Common myeloid progenitor, CD34-positive (primary cell): Measurements from ENCODE around the gene EIF2B2.

Experiments used
- CTCF ChIA-PET: fragments of 350-600 bp; sonication (Branson Sonifier 250); formaldehyde crosslinking; loops from one replicate; lab custom pipeline; 2021; ENCODE audit warnings: antibody characterized with exemption; lab: Charles Lee
- POLR2A ChIA-PET: fragments of 350-600 bp; sonication (Branson Sonifier 250); formaldehyde crosslinking; loops from one replicate; lab custom pipeline; 2021; ENCODE audit warnings: antibody characterized with exemption; lab: Charles Lee
- DNase-seq, 3 donors: peaks; one replicate each; pipeline versions ENCODE4 v3.0.0 to v3.0.0-alpha.2; 2013
- H3K27ac ChIP-seq, 2 experiments: 1 replicate in 1 of 2; 2 replicates in 1 of 2; pipeline ENCODE4 v1.7.0; 2013; ENCODE audit warnings: inconsistent platforms in 2 of 2, low read length in 2 of 2, mild to moderate bottlenecking in 2 of 2, low read depth in 1 of 2, moderate library complexity in 1 of 2; ENCODE audit not compliant: severe bottlenecking in 2 of 2, insufficient read depth in 1 of 2, poor library complexity in 1 of 2
- H3K27me3 ChIP-seq, 5 experiments: replicated peaks in 2 of 5; 1 replicate in 3 of 5; 2 replicates in 2 of 5; pipeline versions ENCODE4 v1.6.1 to v1.7.0; 2013; ENCODE audit warnings: low read length in 4 of 5, mild to moderate bottlenecking in 2 of 5, moderate library complexity in 2 of 5, inconsistent platforms in 1 of 5; ENCODE audit not compliant: insufficient read depth in 5 of 5, control insufficient read depth in 4 of 5
- H3K36me3 ChIP-seq, 4 experiments: 1 replicate in 2 of 4; 2 replicates in 2 of 4; pipeline versions ENCODE4 v1.6.1 to v1.7.0; 2013; ENCODE audit warnings: low read length in 3 of 4, control low read depth in 1 of 4, mild to moderate bottlenecking in 1 of 4; ENCODE audit not compliant: control insufficient read depth in 4 of 4, insufficient read depth in 4 of 4
- H3K4me1 ChIP-seq, 4 experiments: 1 replicate in 3 of 4; 2 replicates in 1 of 4; pipeline versions ENCODE4 v1.6.1 to v1.7.1; 2013; ENCODE audit warnings: low read length in 3 of 4, mild to moderate bottlenecking in 3 of 4, control low read depth in 1 of 4, inconsistent platforms in 1 of 4, moderate library complexity in 1 of 4; ENCODE audit not compliant: control insufficient read depth in 4 of 4, insufficient read depth in 4 of 4; ENCODE audit errors: control extremely low read depth in 1 of 4
- H3K4me3 ChIP-seq, 7 experiments: 1 replicate in 4 of 7; 2 replicates in 3 of 7; pipeline versions ENCODE4 v1.5.1 to v1.7.0; 2013; ENCODE audit warnings: mild to moderate bottlenecking in 7 of 7, low read length in 6 of 7, moderate library complexity in 6 of 7, inconsistent platforms in 2 of 7, low read depth in 2 of 7, control low read depth in 1 of 7; ENCODE audit not compliant: insufficient read depth in 4 of 7, control insufficient read depth in 1 of 7; ENCODE audit errors: extremely low read depth in 1 of 7
- H3K9me3 ChIP-seq, 5 experiments: 1 replicate in 4 of 5; 2 replicates in 1 of 5; pipeline versions ENCODE4 v1.6.1 to v1.7.1; 2013; ENCODE audit warnings: low read length in 4 of 5, mild to moderate bottlenecking in 2 of 5, inconsistent platforms in 1 of 5, low read depth in 1 of 5, moderate library complexity in 1 of 5; ENCODE audit not compliant: control insufficient read depth in 4 of 5, insufficient read depth in 2 of 5; ENCODE audit errors: control extremely low read depth in 1 of 5
- WGBS: methylation state at CpG from one replicate; pipeline ENCODE4 v1.1.5; 2013; ENCODE audit not compliant: insufficient coverage; 5-methylcytosine and 5-hydroxymethylcytosine counted together

Gene EIF2B2

DNA sequence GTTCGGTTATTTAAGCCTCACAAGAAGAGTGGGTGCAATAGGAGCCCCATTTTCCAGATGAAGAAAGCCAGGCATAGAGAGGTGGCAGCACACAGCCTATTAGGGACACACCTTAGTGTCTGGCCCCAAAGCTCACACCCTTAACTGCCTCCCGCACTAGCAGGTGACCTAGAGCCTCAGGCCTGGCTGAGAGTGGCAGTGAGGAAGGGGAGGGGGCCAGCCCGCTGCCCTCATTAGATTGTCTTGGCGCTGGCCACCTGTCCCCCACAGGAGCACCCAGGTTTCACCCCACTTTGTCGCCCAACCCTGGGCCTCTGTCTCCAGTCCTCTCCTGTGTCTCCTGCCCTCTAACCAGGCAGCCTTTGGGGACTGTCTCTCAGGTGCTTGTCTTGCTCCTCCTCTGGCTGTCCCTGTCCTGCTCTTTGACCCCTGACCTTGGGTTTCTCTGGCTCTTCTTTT, 28.8 kb upstream of the EIF2B2 start:
- WGBS: 100% methylated on average over 3 of the region's 5 CpGs
- H3K27ac ChIP-seq: no peak overlapping the region
- no peaks in the 10 kb centered on the region for H3K9me3 ChIP-seq
- no peaks in the 10 kb centered on the region for H3K36me3 ChIP-seq
- ChIA-PET CTCF (interaction anchor here (0.6 to 3.1 kb wide), 6 partner anchors 10 to 538 kb away, joined by 3 to 20 read pairs (median 3); partner anchors contain the start of gene PGF), POLR2A (no interaction called here)
- no peak for DNase-seq
- peaks cover 0 to 32% (median 15%) of the 10 kb centered on the region in 4 experiments for H3K4me1 ChIP-seq
- H3K4me3 ChIP-seq: no peak overlapping the region
- no peaks in the 10 kb centered on the region for H3K27me3 ChIP-seq

DNA sequence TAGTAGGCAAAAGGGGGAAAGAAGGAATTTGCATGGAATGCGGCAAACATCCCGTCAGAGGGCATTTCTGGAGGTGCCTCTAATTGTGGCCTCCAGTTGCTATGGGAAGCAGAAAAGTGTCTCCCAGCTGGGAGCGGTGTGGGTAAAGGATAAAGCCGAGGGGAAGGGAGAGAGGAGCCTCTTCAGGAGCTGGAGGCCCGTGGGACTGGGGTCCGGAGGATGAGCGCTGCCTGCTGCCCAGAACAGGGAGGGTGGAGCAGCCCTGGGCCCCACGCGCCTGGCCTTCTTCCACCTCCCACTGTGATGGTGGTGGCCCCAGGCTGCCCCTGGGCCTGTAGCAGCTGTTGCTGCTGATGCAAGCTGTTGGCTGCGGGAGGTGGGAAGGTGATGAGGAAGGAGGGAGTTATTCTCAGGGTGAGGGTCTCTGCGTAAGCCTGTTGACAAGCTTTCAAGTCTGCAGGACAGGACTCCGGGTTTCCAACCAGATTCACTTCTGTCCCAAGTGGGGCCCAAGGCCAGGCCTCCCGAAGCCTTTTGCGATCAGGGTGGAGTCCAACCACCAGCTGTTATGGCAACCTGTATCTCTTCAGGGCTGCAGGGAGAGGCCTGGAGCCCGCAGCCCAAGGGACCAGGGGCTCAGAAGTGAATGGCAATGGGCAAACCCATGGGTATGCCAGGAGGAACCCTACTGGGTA, 28.2 kb upstream of the EIF2B2 start:
- Histone ChIP-seq H3K4me3 (no peak overlapping the region), H3K36me3 (no peaks in the 10 kb centered on the region), H3K9me3 (no peaks in the 10 kb centered on the region), H3K4me1 (peaks cover 0 to 32% (median 15%) of the 10 kb centered on the region in 4 experiments), H3K27ac (no peak overlapping the region), H3K27me3 (no peaks in the 10 kb centered on the region)
- no peak for DNase-seq
- POLR2A ChIA-PET: no interaction called here
- CTCF ChIA-PET: interaction anchor here (0.6 to 3.1 kb wide), 4 partner anchors 11 to 539 kb away, joined by 3 to 20 read pairs (median 3); no protein-coding TSS in a partner anchor
- WGBS: 97% methylated on average over 15 of the region's 15 CpGs

DNA sequence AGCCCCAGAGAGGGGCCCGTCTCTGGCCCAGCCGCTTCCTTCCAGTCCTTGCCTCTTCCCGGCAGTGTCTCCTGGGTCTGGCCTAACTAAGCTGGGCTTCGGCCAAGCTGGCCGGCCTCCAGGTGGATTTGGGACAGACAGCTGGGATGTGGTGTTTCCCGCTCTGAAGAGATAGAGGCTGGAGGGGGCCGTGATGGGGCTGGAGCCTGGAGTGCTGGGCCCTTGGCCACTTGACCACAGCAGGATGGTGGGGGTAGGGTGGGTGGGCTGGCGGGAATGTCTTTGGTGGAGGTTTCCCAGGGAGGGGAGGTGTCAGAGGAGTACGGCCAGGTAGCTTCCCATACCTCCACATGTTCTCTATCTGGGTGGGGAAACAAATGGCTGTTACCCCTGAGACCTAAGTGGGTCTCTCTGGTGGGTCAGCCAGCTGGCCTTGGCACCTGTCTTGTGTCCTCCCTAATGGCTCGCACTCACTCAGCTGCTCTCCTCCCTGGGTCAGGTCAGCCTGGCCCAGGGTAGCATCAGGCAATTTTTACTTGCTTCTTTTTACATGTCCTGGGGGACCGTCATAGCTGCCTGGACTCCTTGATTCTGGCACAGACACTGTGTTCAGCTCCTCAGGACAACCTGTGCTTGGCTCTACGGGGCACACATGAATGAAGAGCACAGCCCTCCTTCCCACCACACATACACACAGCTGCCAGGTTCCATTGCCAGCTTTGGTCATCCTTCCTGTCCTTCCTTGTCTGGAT, 27.5 kb upstream of the EIF2B2 start:
- H3K4me3 ChIP-seq: no peak overlapping the region
- H3K27ac ChIP-seq: no peak overlapping the region
- no peaks in the 10 kb centered on the region for H3K27me3 ChIP-seq
- H3K36me3 ChIP-seq: no peaks in the 10 kb centered on the region
- DNase-seq: no peak
- CTCF ChIA-PET: interaction anchor here (1.0 to 3.1 kb wide), 4 partner anchors 10 to 29 kb away, joined by 3 to 20 read pairs (median 6); no protein-coding TSS in a partner anchor
- POLR2A ChIA-PET: no interaction called here
- H3K9me3 ChIP-seq: no peaks in the 10 kb centered on the region
- WGBS: 98% methylated on average over 8 of the region's 12 CpGs
- H3K4me1 ChIP-seq: peaks cover 0 to 32% (median 15%) of the 10 kb centered on the region in 4 experiments

DNA sequence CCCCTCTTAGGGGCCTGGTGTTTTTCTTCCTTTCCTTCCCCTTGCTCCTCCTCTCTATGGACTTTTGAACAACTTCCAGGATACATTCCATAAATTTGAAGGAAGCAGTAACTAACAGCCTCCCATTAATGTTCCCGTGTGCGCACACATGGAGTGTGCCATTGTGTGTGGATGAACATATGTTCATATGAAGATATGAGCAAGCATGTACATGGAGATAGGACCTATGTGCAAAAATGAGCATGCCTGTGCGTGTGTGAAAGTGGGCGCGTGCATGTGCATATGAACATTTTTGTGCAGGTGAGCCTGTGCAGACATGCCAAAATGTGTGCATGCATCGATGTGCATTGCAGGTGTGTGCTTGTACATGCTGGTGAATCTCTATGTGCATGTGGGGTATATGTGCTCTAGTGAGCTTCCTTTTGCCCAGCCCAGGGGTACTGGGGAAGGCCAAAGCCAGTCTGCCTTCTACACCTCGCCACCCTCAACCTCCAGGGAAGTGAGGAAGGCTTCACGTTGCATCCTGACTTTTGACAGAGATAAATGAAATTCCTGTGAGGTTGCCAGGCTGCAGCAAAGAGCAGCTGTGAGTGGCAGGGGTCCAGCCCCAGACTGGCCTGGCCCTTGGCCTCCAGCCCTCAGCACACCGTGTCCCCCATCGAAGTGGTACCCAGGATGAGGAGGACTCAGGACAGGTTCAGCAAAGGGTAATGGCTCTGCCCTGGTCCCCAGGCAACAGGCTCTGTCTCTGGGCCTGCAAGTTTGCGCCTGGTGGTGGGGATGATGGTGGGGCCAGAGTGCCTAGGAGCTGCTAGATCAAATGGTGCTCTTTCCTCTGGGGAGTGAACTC, 26.2 kb upstream of the EIF2B2 start:
- ChIA-PET CTCF (interaction anchor here (1.0 to 2.0 kb wide), 2 partner anchors 11 to 16 kb away, joined by 3 to 8 read pairs; no protein-coding TSS in a partner anchor), POLR2A (no interaction called here)
- Histone ChIP-seq H3K4me1 (peaks cover 0 to 43% (median 19%) of the 10 kb centered on the region in 4 experiments), H3K9me3 (no peaks in the 10 kb centered on the region), H3K27me3 (no peaks in the 10 kb centered on the region), H3K36me3 (no peaks in the 10 kb centered on the region), H3K27ac (no peak overlapping the region), H3K4me3 (no peak overlapping the region)
- no peak for DNase-seq
- 80% methylated on average over 9 of the region's 11 CpGs for WGBS

DNA sequence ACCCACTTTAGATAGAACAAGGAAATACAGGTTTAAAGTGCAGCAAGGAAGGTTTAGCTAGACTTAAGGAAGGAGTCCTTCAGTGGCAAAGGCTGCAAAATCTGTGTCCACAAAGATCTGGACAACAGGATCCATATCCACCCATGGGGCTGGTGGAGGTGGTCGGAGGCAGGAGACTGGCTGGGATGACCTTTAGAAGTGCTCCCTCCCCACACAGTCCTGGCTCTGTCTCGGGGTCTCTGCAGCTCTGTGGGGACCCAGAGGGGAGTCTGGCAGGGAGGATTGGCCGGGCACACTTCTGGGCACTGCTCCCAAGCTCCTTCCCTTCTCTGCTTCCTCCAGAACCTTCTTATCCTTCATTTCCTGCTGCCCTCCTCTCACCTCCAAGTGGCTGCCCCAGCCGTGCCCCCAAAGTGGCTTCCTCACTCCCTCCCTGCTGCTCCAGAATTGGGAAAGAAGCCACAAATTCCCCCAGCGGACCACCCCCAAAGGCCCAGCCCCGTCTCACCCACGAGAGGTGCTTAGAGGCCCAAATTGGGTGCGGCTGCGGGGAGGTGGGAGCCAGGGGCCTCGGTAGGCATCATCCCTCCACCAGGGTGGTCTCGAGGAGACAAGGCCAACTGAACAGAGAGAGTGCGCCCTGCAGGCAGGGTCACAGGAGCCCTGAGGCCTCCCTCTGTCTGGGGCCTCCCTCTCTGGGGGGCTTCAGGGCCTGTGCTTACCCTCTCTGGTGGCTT, 25.4 kb upstream of the EIF2B2 start:
- peaks cover 0 to 43% (median 19%) of the 10 kb centered on the region in 4 experiments for H3K4me1 ChIP-seq
- no peak overlapping the region for H3K27ac ChIP-seq
- DNase-seq: no peak
- H3K36me3 ChIP-seq: no peaks in the 10 kb centered on the region
- H3K27me3 ChIP-seq: no peaks in the 10 kb centered on the region
- CTCF ChIA-PET: interaction anchor here (2.0 kb wide), 1 partner anchor 12 kb away, joined by 8 read pairs; no protein-coding TSS in a partner anchor
- no peaks in the 10 kb centered on the region for H3K9me3 ChIP-seq
- H3K4me3 ChIP-seq: no peak overlapping the region
- 89% methylated on average over 10 of the region's 12 CpGs for WGBS
- POLR2A ChIA-PET: no interaction called here

DNA sequence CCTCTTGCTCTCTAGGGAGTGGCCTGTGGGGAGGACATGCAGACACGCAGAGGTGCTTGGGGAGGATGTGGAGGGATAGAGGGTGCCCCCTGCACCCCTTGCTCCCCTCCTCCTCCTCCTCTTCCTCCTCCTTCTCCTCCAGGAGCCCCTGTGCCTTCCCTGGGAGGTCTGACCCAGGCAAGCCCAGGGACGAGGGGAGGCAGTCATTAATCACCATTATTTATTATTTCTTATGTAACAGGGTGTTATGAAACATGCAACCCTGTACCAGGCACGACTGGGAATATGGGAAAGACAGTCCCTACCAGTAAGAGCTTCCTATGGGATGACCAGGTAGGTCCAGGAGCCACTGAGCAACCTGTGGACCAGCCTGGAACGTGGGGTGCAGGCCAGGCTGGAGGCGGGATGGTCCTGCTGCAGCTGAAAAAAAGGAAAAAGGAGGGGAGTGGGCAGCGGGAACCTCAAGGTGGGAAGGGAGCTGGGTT, 24.8 kb upstream of the EIF2B2 start:
- Histone ChIP-seq H3K9me3 (no peaks in the 10 kb centered on the region), H3K27me3 (no peaks in the 10 kb centered on the region), H3K4me1 (peaks cover 0 to 38% (median 18%) of the 10 kb centered on the region in 4 experiments), H3K4me3 (no peak overlapping the region), H3K36me3 (no peaks in the 10 kb centered on the region), H3K27ac (no peak overlapping the region)
- no peak for DNase-seq
- whole genome bisulfite sequencing: 96% methylated on average over 3 of the region's 6 CpGs
- POLR2A ChIA-PET: no interaction called here
- CTCF ChIA-PET: interaction anchor here (1.4 to 2.0 kb wide), 2 partner anchors 11 to 14 kb away, joined by 4 to 5 read pairs; no protein-coding TSS in a partner anchor
